Fibroblast of upper back skin (primary cell): ENCODE measurements around the gene RALGAPA1.
"Not testable (repeated sequence)": the region's sequence is repeated elsewhere in the genome, so short reads cannot be mapped to it uniquely, and the experiment has no call there.

Experiments used
- DNase-seq: peaks from one replicate; pipeline ENCODE4 v3.0.0-alpha.2; 2013

RALGAPA1 gene

GRCh38 chr14:35696119-35696518, 113.0 kb downstream of the RALGAPA1 start:
- DNase-seq = no peak

DNA sequence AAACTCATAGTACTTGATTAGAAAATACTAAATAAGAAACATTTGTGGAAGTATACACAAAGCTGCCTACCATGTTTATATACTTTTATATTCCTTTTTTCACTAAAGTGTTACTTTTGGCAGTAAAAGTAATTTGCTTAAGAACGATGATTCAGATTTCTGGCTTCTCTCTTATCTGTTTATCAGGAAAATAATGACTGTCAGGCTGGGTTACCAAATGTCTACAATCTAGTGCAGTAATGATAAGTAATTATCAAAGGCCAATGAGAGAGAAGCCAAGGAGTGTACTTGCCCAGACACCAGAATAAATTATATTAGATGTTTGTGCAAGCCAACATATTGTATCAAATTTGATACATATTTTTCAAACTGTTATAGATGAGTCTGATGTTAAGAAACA, 113.4 kb downstream of the RALGAPA1 start:
- DNase-seq = no peak

DNA sequence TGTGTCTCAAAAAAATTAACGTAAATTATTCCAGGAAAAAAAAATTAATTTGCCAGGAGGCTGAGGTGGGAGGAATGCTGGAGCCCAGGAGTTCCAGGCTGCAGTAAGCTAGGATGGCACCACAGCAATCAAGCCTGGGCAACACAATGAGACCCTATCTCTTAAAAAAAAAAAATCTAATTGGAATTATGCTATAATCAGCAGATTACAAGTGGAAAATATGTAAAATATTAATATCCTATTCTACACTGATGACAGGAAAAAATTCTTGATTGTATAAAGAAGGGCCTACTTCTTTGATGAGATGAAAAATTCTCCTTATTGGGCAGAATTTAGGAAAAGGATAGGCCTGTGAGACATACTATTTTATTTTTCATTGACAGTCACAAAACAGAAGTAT, 114.0 kb downstream of the RALGAPA1 start:
- no peak for DNase-seq

GRCh38 chr14:35689000-35689460, 120.1 kb downstream of the RALGAPA1 start:
- no peak for DNase-seq

- no peak for DNase-seq
Observed at GRCh38 chr14:35688126-35688826, 120.8 kb downstream of the RALGAPA1 start.

DNA sequence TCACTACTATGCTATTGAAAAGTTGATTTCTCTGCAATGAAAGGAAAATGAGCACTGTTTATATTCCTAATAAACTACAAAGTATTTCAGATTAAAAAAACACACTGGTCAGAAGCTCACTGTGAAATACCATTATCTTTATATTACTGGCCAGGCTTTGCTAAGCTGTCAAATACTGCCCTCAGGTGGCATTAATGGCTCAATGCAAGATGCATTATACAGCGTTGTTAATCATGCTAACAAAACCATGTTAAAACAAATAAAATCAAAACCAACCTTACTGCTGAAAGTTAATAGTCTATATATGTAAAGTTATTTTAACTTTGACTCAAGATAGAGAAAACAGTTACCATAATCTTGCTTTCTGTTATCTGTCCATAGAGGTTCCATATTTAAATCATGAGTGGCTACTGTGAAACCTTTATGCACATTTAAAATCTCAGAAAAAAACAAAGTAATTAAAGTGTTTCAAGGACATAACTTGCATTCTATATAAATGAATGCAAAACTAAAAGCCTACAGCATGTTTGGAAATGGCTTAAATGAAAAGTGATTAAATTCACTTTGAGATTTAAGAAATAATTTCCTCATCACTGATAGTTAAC, 121.7 kb downstream of the RALGAPA1 start:
- DNase-seq = peak; percentile 47

GRCh38 chr14:35683688-35684087, 125.4 kb downstream of the RALGAPA1 start:
- DNase-seq = not testable (repeated sequence)

DNA sequence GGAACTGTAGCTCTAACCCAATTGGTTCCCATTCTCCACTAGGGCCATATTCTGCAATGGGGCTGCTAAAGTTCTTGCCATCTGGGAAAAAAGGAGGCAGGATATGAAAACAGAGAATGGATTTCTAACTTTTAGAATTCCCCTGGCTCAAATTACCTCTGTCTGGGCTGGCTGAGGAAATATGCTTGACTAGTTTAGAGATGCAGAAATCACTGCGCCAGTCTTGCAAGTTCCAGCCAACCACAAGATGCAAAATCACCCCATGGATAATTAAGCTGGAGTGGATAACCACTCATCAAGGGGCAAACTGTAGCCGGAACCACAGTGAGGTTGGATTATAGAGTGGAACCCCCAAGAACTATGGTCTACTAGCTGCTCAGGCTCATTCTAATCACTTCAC, 126.3 kb downstream of the RALGAPA1 start:
- no peak for DNase-seq

GRCh38 chr14:35678403-35679028, 130.6 kb downstream of the RALGAPA1 start:
- DNase-seq = no peak

DNA sequence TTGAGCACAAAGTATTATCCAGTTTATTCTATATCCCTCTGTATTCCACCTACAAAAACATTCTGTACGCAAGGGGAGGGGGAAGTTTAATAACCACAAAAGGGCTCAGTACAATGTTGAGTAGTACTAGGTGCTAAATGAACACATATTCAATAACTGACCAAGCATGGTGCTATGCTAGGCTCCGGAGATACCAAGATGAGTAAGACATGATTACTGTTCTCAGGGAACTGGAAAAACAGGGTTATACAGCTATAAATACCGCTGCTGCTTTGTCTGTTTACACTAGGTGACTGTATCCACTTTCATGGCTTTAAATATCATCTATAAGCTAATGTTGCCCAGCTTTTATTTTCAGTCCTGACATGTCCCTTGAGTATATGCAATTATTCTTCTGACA, 139.3 kb downstream of the RALGAPA1 start:
- DNase-seq = peak; percentile 2

GRCh38 chr14:35666429-35667043, 142.6 kb downstream of the RALGAPA1 start:
- no peak for DNase-seq

DNA sequence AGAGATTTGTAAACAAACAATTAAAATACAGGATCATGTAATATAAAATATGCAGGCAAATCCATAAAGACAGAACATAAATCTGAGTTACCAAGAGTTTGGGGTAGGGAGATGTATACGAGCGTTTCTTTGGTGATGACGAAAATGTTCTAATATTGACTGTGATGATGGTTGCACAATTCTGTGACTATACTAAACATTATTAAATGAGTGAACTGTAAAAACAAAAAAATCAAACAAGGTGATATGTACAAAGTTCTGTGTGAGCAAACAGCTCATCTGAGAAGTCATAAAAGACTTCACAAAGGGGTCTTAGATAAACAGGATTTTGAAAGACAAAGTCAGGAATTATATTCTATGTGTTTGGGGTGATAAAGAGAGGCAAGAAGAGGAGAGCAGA, 147.2 kb downstream of the RALGAPA1 start:
- no peak for DNase-seq

DNA sequence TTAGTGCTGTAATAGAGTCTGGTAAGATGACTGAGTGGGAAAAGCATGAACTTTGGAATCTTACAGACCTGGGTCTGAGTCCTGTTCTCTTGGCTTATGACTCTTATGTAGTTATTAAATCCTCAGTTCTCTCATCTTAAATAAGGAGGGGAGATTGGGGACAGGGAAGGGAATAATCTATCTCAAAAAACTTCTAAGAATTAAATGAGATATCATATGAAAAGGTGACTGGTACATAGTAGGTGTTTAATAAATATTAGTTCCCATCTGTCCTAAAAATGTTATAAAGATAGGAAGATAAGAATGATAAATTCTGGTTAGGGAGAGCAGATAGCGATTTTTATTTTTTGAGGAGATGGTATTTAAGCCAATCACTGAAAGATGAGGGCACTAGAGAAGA, 156.1 kb downstream of the RALGAPA1 start:
- no peak for DNase-seq

GRCh38 chr14:35643513-35643912, 165.6 kb downstream of the RALGAPA1 start:
- DNase-seq = no peak

DNA sequence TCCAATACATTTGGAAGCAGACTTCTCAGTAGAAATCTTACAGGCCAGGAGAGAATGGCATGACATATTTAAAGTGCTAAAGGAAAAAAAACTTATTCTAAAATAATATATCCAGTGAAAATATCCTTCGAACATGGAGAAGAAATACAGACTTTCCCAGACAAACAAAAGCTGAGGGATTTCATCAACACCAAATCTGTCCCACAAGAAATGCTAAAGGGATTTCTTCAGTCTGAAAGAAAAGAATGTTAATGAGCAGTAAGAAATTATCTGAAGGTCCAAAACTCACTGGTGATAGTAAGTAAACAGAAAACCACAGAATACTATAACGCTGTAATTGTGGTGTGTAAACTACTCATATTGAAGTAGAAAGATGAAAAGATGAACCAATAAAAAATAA, 171.2 kb downstream of the RALGAPA1 start:
- no peak for DNase-seq

DNA sequence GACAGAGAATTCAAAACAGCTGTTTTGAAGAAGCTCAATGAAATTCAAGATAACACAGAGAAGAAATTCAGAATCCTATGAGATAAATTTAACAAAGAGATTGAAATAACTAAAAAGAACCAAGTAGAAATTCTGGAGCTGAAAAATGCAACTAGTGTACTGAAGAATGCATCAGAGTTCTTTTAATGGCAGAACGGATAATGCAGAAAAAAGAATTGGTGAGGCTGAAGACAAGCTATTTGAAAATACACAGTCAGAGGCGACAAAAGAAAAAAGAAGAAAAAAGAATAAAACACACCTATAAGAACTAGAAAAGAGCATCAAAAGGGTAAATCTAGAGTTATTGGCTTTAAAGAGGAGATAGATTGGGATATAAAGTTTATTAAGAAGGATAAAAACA, 171.8 kb downstream of the RALGAPA1 start:
- no peak for DNase-seq

DNA sequence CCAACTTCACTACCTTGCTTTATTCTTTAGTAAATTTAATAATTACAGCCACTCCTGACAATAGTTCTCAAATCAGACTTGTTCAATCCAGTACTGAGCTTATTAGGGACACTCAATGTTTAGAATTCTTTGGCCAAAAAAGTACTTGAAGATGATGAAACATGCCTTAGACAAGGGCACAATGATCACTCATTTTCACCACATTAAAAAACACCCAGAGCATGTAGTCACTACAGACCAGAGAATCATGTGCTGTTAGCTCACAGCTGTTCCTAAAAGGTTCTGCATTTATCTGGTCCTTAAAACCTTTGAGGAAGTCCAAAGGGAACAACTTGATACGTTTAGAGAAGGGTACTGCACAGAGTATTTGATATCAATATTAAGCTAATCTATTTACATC, 176.4 kb downstream of the RALGAPA1 start:
- peak; percentile 8 for DNase-seq

DNA sequence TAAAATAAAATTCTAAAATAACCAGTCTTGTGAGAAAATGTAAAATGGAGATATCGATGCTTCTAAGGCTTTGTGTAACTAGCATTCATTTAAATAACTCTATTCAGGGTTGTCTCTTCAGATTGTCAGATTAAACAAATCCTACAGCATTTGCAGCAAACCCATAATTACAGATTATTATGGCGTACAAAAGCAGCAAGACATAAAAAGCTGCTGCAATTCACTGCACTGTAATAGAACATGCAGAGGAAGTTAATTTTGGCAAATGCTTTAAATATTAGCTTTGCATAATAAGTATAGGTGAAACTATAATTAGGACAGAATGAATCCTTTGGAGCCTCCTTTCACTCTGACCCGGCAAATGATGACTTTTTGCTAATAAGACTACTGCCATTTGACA, 176.8 kb downstream of the RALGAPA1 start:
- DNase-seq = no peak

GRCh38 chr14:35631071-35631805, 177.9 kb downstream of the RALGAPA1 start:
- DNase-seq = peak; percentile 7

GRCh38 chr14:35628989-35629388, 180.1 kb downstream of the RALGAPA1 start:
- DNase-seq = no peak

DNA sequence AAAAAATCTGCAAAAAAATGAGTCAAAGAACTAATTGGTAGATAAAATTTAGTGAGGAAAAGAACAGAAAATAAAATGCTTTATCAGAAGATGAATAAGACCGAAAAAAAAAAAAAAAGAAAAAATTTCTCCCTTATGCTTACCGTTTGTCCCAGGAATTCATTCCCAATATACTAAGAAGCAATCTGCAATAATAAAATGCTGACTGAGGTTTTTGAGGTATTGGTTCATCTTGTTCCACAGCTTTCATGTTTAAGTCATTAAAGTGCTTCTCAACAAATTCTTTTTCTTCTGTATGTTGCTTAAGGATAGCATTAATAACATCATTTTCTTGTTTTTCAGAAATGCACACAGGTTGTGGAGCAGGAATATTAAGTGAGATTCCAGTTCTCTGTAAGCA, 182.1 kb downstream of the RALGAPA1 start:
- DNase-seq = not testable (repeated sequence)

DNA sequence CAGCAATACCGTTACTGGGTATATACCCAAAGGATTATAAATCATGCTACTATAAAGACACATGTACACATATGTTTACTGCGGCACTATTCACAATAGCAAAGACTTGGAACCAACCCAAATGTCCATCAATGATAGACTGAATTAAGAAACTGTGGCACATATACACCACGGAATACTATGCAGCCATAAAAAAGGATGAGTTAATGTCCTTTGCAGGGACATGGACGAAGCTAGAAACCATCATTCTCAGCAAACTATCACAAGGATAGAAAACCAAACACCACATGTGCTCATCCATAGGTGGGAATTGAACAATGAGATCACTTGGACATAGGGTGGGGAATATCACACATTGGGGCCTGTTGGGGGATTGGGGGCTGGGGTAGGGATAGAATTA, 187.1 kb downstream of the RALGAPA1 start:
- DNase-seq = not testable (repeated sequence)

GRCh38 chr14:35619998-35620397, 189.1 kb downstream of the RALGAPA1 start:
- not testable (repeated sequence) for DNase-seq
